HepG2 (cell line): ENCODE measurements around the gene IER5L. TPM values are rescaled to one million over a fixed set of nuclear protein-coding genes. Genes with fewer than 3 reads are reported as not detected.

Experiments used
- DBP ChIP-seq: sonication (generic); formaldehyde crosslinking; IDR thresholded peaks from 2 replicates; pipeline ENCODE4 v1.4.0; 2020; ENCODE audit warnings: missing genetic modification reagents; ENCODE audit errors: not compliant biosample characterization
- DDIT3 ChIP-seq: sonication (generic); formaldehyde crosslinking; IDR thresholded peaks from 2 replicates; pipeline ENCODE4 v1.4.0; 2020; ENCODE audit warnings: mild to moderate bottlenecking, missing genetic modification reagents
- GMEB1 ChIP-seq: sonication (generic); formaldehyde crosslinking; IDR thresholded peaks from 2 replicates; pipeline ENCODE4 v1.5.1; 2020; ENCODE audit warnings: missing genetic modification reagents, mild to moderate bottlenecking, borderline replicate concordance
- MBD4 ChIP-seq: IDR thresholded peaks from 2 replicates; pipeline ENCODE4 v1.6.1; 2012; ENCODE audit warnings: low read length, inconsistent platforms, borderline replicate concordance
- MYC ChIP-seq: sonication (generic); formaldehyde crosslinking; IDR thresholded peaks from 2 replicates; pipeline ENCODE4 v1.9.0; 2021; ENCODE audit warnings: missing genetic modification reagents, borderline replicate concordance
- NFRKB ChIP-seq: fragments of 450-650 bp; IDR thresholded peaks from 2 replicates; pipeline ENCODE4 v1.6.1; 2017
- RFXANK ChIP-seq: IDR thresholded peaks from 2 replicates; pipeline ENCODE4 v1.6.1; 2016
- RFXAP ChIP-seq: sonication (generic); formaldehyde crosslinking; IDR thresholded peaks from 2 replicates; pipeline ENCODE4 v1.4.0; 2020; ENCODE audit warnings: missing genetic modification reagents, borderline replicate concordance
- ZNF331 ChIP-seq: sonication (generic); formaldehyde crosslinking; IDR thresholded peaks from 2 replicates; pipeline ENCODE4 v1.4.0; 2020; ENCODE audit warnings: missing genetic modification reagents
- ZNF557 ChIP-seq: sonication (generic); formaldehyde crosslinking; IDR thresholded peaks from 2 replicates; pipeline ENCODE4 v1.4.0; 2020; ENCODE audit warnings: missing genetic modification reagents
- polyA plus RNA-seq, 8 experiments: library from polyadenylated mRNA; depleted of rRNA in 3 of 8; stranded (reverse) in 7 of 8; unstranded in 1 of 8; fragments of >200 nt; fragmentation: Illumina TruSeq in 4 of 8; extraction: Trizol in 4 of 8; gene quantifications; 2 replicates each; pipeline versions ENCODE4 v1.2.1 to v1.2.3, GENCODE V29; 2011 to 2016; ENCODE audit warnings: low read depth in 4 of 8, missing spikeins in 1 of 8, mixed read lengths in 1 of 8; ENCODE audit not compliant: insufficient read depth in 1 of 8
- total RNA-seq, 5 experiments: library from RNA; depleted of rRNA; stranded (reverse); fragments of >200 nt; fragmentation: Illumina TruSeq; extraction: Trizol; gene quantifications; 2 replicates each; pipeline ENCODE4 v1.2.3, GENCODE V29; 2016; ENCODE audit warnings: low read depth in 1 of 5

IER5L gene
- total and polyA plus RNA-seq, 2 of the 13 experiments (the other 11 are each of a cell fraction or from before 2014, with no cell fraction given): 1.8 to 3.3 TPM

- TF ChIP-seq MBD4: no peak
- no peak for TF ChIP-seq ZNF557 (CRISPR knock-in tag)
- peak; percentile 27; the same call in 1 of the 2 replicates for TF ChIP-seq MYC (CRISPR knock-in tag)
- TF ChIP-seq DDIT3 (CRISPR knock-in tag): no peak
- no peak for TF ChIP-seq ZNF331 (CRISPR knock-in tag)
- no peak for TF ChIP-seq RFXANK (CRISPR knock-in tag)
- TF ChIP-seq DBP (CRISPR knock-in tag): no peak
- no peak for TF ChIP-seq NFRKB
- no peak for TF ChIP-seq RFXAP (CRISPR knock-in tag)
- TF ChIP-seq GMEB1: no peak
Observed at GRCh38 chr9:129131300-129132145, 46.5 kb downstream of the IER5L start (continued).
